NCI-H82 treated with DMSO at 0.1 percent for 48 hours (cell line): ENCODE data around the gene FAM163B.

Source experiments
- DNase-seq: peaks from one replicate; lab custom pipeline; 2025; ENCODE audit not compliant: unreplicated experiment; lab: John Stamatoyannopoulos, UW

Gene FAM163B

GRCh38 chr9:133616643-133617405 is 7.6 kb upstream of the FAM163B start:
- DNase-seq, result no peak

GRCh38 chr9:133615606-133616188 is 6.5 kb upstream of the FAM163B start:
- DNase-seq, result no peak

GRCh38 chr9:133615186-133615585 is 6.0 kb upstream of the FAM163B start:
- DNase-seq, result no peak

GRCh38 chr9:133614678-133615077 is 5.5 kb upstream of the FAM163B start:
- no peak for DNase-seq

GRCh38 chr9:133614056-133614455 is 4.9 kb upstream of the FAM163B start:
- no peak for DNase-seq

- DNase-seq, result no peak
Observed at GRCh38 chr9:133613432-133613831, 4.2 kb upstream of the FAM163B start.

GRCh38 chr9:133612816-133613215 is 3.6 kb upstream of the FAM163B start:
- DNase-seq, result no peak

GRCh38 chr9:133612051-133612450 is 2.9 kb upstream of the FAM163B start:
- DNase-seq, result no peak

GRCh38 chr9:133610845-133611244 is 1.7 kb upstream of the FAM163B start:
- DNase-seq, result no peak

- DNase-seq, result no peak
Observed at GRCh38 chr9:133608889-133609288, 300 bp downstream of the FAM163B start.

- no peak for DNase-seq
Observed at GRCh38 chr9:133608382-133608781, 807 bp downstream of the FAM163B start.

- no peak for DNase-seq
Observed at GRCh38 chr9:133607976-133608375, 1.2 kb downstream of the FAM163B start.

GRCh38 chr9:133607381-133607780 is 1.8 kb downstream of the FAM163B start:
- no peak for DNase-seq

- DNase-seq, result no peak
Observed at GRCh38 chr9:133606708-133607025, 2.5 kb downstream of the FAM163B start.

GRCh38 chr9:133605856-133606707 is 3.1 kb downstream of the FAM163B start:
- no peak for DNase-seq

- DNase-seq, result no peak
Observed at GRCh38 chr9:133605446-133605845, 3.7 kb downstream of the FAM163B start.

GRCh38 chr9:133604856-133605255 is 4.3 kb downstream of the FAM163B start:
- DNase-seq, result no peak

- DNase-seq, result no peak
Observed at GRCh38 chr9:133604214-133604613, 5.0 kb downstream of the FAM163B start.

- no peak for DNase-seq
Observed at GRCh38 chr9:133603135-133603927, 5.9 kb downstream of the FAM163B start.

- no peak for DNase-seq
Observed at GRCh38 chr9:133602277-133602676, 6.9 kb downstream of the FAM163B start.

- DNase-seq, result no peak
Observed at GRCh38 chr9:133601746-133602145, 7.4 kb downstream of the FAM163B start.
